Neural progenitor cell (in vitro differentiated cells): ENCODE results near the gene DOCK4. TPM values are rescaled to one million over a fixed set of nuclear protein-coding genes. Genes with fewer than 3 reads are reported as not detected.

Source experiments
- DNase-seq: peaks from one replicate; pipeline ENCODE4 v3.0.0-alpha.2; 2016; ENCODE audit warnings: low spot score
- H2AFZ ChIP-seq: fragments of 200-600 bp; sonication (generic); replicated peaks from 2 replicates; pipeline ENCODE4 v1.6.1; 2016; ENCODE audit warnings: antibody characterized with exemption
- H3F3A ChIP-seq: fragments of 200-600 bp; sonication (generic); 2 replicates; pipeline ENCODE4 v1.6.1; 2016; ENCODE audit warnings: antibody characterized with exemption, low read depth
- H3K27ac ChIP-seq: fragments of 200-600 bp; sonication (generic); 2 replicates; pipeline ENCODE4 v1.5.1; 2016; ENCODE audit warnings: mild to moderate bottlenecking
- H3K27me3 ChIP-seq: fragments of 200-600 bp; sonication (generic); 2 replicates; pipeline ENCODE4 v1.6.1; 2016; ENCODE audit warnings: mild to moderate bottlenecking, moderate library complexity
- H3K36me3 ChIP-seq: fragments of 200-600 bp; sonication (generic); 2 replicates; pipeline ENCODE4 v1.5.1; 2016
- H3K4me1 ChIP-seq: fragments of 200-600 bp; sonication (generic); 2 replicates; pipeline ENCODE4 v1.6.1; 2016; ENCODE audit warnings: mixed run types
- H3K4me2 ChIP-seq: fragments of 200-600 bp; sonication (generic); 2 replicates; pipeline ENCODE4 v1.6.1; 2016
- H3K4me3 ChIP-seq: fragments of 200-600 bp; sonication (generic); 2 replicates; pipeline ENCODE4 v1.5.1; 2016
- H3K79me2 ChIP-seq: fragments of 200-600 bp; sonication (generic); 2 replicates; pipeline ENCODE4 v1.6.1; 2016; ENCODE audit warnings: low read depth
- H3K9ac ChIP-seq: fragments of 200-600 bp; sonication (generic); 2 replicates; pipeline ENCODE4 v1.6.1; 2016
- H3K9me3 ChIP-seq: fragments of 200-600 bp; sonication (generic); 2 replicates; pipeline ENCODE4 v1.5.1; 2016; ENCODE audit warnings: low read depth
- H4K20me1 ChIP-seq: fragments of 200-600 bp; sonication (generic); 2 replicates; pipeline ENCODE4 v1.6.1; 2016; ENCODE audit warnings: low read depth
- H3K27ac Mint-ChIP-seq: 3 replicates; pipeline ENCODE4 v1.8.0; 2021; ENCODE audit warnings: mixed read lengths
- H3K27me3 Mint-ChIP-seq: 2 replicates; pipeline ENCODE4 v1.8.0; 2022; ENCODE audit warnings: low read depth, mild to moderate bottlenecking, inconsistent platforms, moderate library complexity, mixed read lengths; ENCODE audit not compliant: insufficient read depth
- H3K36me3 Mint-ChIP-seq: 3 replicates; pipeline ENCODE4 v1.8.0; 2021; ENCODE audit warnings: mixed read lengths
- H3K4me1 Mint-ChIP-seq: 3 replicates; pipeline ENCODE4 v1.8.0; 2021; ENCODE audit warnings: mixed read lengths
- H3K4me3 Mint-ChIP-seq: 3 replicates; pipeline ENCODE4 v1.8.0; 2021; ENCODE audit warnings: mild to moderate bottlenecking, moderate library complexity, mixed read lengths
- H3K9me3 Mint-ChIP-seq: 3 replicates; pipeline ENCODE4 v1.8.0; 2020; ENCODE audit warnings: mixed read lengths
- CTCF ChIP-seq: fragments of 200-600 bp; sonication (generic); IDR thresholded peaks from 2 replicates; pipeline ENCODE4 v1.5.1; 2017; ENCODE audit warnings: antibody characterized with exemption, mild to moderate bottlenecking
- EZH2 ChIP-seq: fragments of 200-600 bp; sonication (generic); IDR thresholded peaks from 2 replicates; pipeline ENCODE4 v1.6.1; 2017; ENCODE audit warnings: antibody characterized with exemption, mild to moderate bottlenecking, moderate library complexity
- EZH2phosphoT487 ChIP-seq: fragments of 200-600 bp; sonication (generic); IDR thresholded peaks from 2 replicates; pipeline ENCODE4 v1.6.1; 2017; ENCODE audit warnings: antibody characterized with exemption
- total RNA-seq: library from RNA; depleted of rRNA; stranded (reverse); fragments of >200 nt; gene quantifications from 2 replicates; pipeline ENCODE4 v1.2.3, GENCODE V29; 2015; ENCODE audit warnings: low replicate concordance

DOCK4 gene
- total RNA-seq, 1 donor from 2014 or later = 11.4 TPM

- no peaks in the 10 kb centered on the region for H4K20me1 ChIP-seq
- no peak overlapping the region for H3K4me2 ChIP-seq
- no peaks in the 10 kb centered on the region for H3K79me2 ChIP-seq
- Mint-ChIP-seq H3K27me3 (peaks cover 2% of the 10 kb centered on the region), H3K9me3 (peaks cover 2% of the 10 kb centered on the region), H3K27ac (no peak overlapping the region), H3K4me1 (peaks cover 18% of the 10 kb centered on the region), H3K36me3 (peaks cover 2% of the 10 kb centered on the region), H3K4me3 (no peak overlapping the region)
- no peak for TF ChIP-seq EZH2
- TF ChIP-seq CTCF = no peak
- no peak for TF ChIP-seq EZH2phosphoT487
- H3K27me3 ChIP-seq = no peaks in the 10 kb centered on the region
- H3F3A ChIP-seq = no peaks in the 10 kb centered on the region
- H3K9me3 ChIP-seq = no peaks in the 10 kb centered on the region
- H3K36me3 ChIP-seq = no peaks in the 10 kb centered on the region
- no peak for DNase-seq
- no peak overlapping the region for H3K27ac ChIP-seq
- H2AFZ ChIP-seq = no peak overlapping the region
- no peaks in the 10 kb centered on the region for H3K4me1 ChIP-seq
- no peak overlapping the region for H3K9ac ChIP-seq
- no peak overlapping the region for H3K4me3 ChIP-seq
Observed at GRCh38 chr7:112104120-112104519, 102.1 kb downstream of the DOCK4 start.

GRCh38 chr7:112103246-112103645, 103.0 kb downstream of the DOCK4 start:
- H3K27ac ChIP-seq = no peak overlapping the region
- Mint-ChIP-seq H3K36me3 (peaks cover 2% of the 10 kb centered on the region), H3K27ac (peak overlapping the region; percentile 29), H3K4me1 (peaks cover 18% of the 10 kb centered on the region), H3K27me3 (peaks cover 3% of the 10 kb centered on the region), H3K9me3 (peaks cover 2% of the 10 kb centered on the region), H3K4me3 (no peak overlapping the region)
- no peaks in the 10 kb centered on the region for H3K79me2 ChIP-seq
- no peak for DNase-seq
- no peak overlapping the region for H3K4me3 ChIP-seq
- H3K4me1 ChIP-seq = no peaks in the 10 kb centered on the region
- no peaks in the 10 kb centered on the region for H3K27me3 ChIP-seq
- H3K9ac ChIP-seq = no peak overlapping the region
- no peak overlapping the region for H3K4me2 ChIP-seq
- H3F3A ChIP-seq = no peaks in the 10 kb centered on the region
- H3K9me3 ChIP-seq = no peaks in the 10 kb centered on the region
- H4K20me1 ChIP-seq = no peaks in the 10 kb centered on the region
- no peak for TF ChIP-seq EZH2
- TF ChIP-seq CTCF = no peak
- no peak for TF ChIP-seq EZH2phosphoT487
- H3K36me3 ChIP-seq = no peaks in the 10 kb centered on the region
- no peak overlapping the region for H2AFZ ChIP-seq

- Histone ChIP-seq H3F3A (no peaks in the 10 kb centered on the region), H3K79me2 (no peaks in the 10 kb centered on the region), H3K36me3 (no peaks in the 10 kb centered on the region), H3K4me3 (no peak overlapping the region), H3K27me3 (no peaks in the 10 kb centered on the region), H3K9ac (no peak overlapping the region), H3K4me1 (no peaks in the 10 kb centered on the region), H3K4me2 (no peak overlapping the region), H2AFZ (no peak overlapping the region), H4K20me1 (no peaks in the 10 kb centered on the region), H3K9me3 (no peaks in the 10 kb centered on the region), H3K27ac (no peak overlapping the region)
- Mint-ChIP-seq H3K4me1 (peaks cover 6% of the 10 kb centered on the region), H3K4me3 (no peak overlapping the region), H3K27me3 (peaks cover 3% of the 10 kb centered on the region), H3K9me3 (peaks cover 2% of the 10 kb centered on the region), H3K27ac (no peak overlapping the region), H3K36me3 (peaks cover 2% of the 10 kb centered on the region)
- no peak for TF ChIP-seq EZH2
- TF ChIP-seq CTCF = no peak
- no peak for TF ChIP-seq EZH2phosphoT487
- DNase-seq = no peak
Observed at GRCh38 chr7:112101201-112101846, 104.9 kb downstream of the DOCK4 start.
